Activated CD8-positive, alpha-beta memory T cell treated with anti-CD3 and anti-CD28 coated beads, Interleukin-2, amount 50 U/mL, for 48 hours (primary cell): ENCODE data around the gene UMAD1.
"Not testable (repeated sequence)": the region's sequence is repeated elsewhere in the genome, so short reads cannot be mapped to it uniquely, and the experiment has no call there.

ENCODE experiments used
- DNase-seq: peaks from one replicate; pipeline ENCODE4 v3.0.0-alpha.2; 2020

The UMAD1 gene

GRCh38 chr7:7805511-7806153 lies 165.1 kb downstream of the UMAD1 start:
- DNase-seq: no peak

- DNase-seq: no peak
Observed at GRCh38 chr7:7808156-7808555, 167.6 kb downstream of the UMAD1 start.

GRCh38 chr7:7808626-7809025 lies 168.1 kb downstream of the UMAD1 start:
- DNase-seq: no peak

GRCh38 chr7:7810380-7810779 lies 169.8 kb downstream of the UMAD1 start:
- no peak for DNase-seq

GRCh38 chr7:7810826-7811225 lies 170.3 kb downstream of the UMAD1 start:
- no peak for DNase-seq

- DNase-seq: no peak
Observed at GRCh38 chr7:7812112-7812511, 171.6 kb downstream of the UMAD1 start.

GRCh38 chr7:7815395-7815794 lies 174.8 kb downstream of the UMAD1 start:
- DNase-seq: no peak

- DNase-seq: no peak
Observed at GRCh38 chr7:7816084-7816483, 175.5 kb downstream of the UMAD1 start.

GRCh38 chr7:7816816-7817536 lies 176.4 kb downstream of the UMAD1 start:
- DNase-seq: no peak

- no peak for DNase-seq
Observed at GRCh38 chr7:7817748-7818147, 177.2 kb downstream of the UMAD1 start.

GRCh38 chr7:7818179-7818578 lies 177.6 kb downstream of the UMAD1 start:
- not testable (repeated sequence) for DNase-seq

- DNase-seq: no peak
Observed at GRCh38 chr7:7819442-7820247, 179.1 kb downstream of the UMAD1 start.

- no peak for DNase-seq
Observed at GRCh38 chr7:7820409-7820808, 179.9 kb downstream of the UMAD1 start.

GRCh38 chr7:7820939-7821338 lies 180.4 kb downstream of the UMAD1 start:
- DNase-seq: no peak

GRCh38 chr7:7821517-7821916 lies 181.0 kb downstream of the UMAD1 start:
- DNase-seq: no peak

- not testable (repeated sequence) for DNase-seq
Observed at GRCh38 chr7:7825294-7825693, 184.7 kb downstream of the UMAD1 start.

- no peak for DNase-seq
Observed at GRCh38 chr7:7829667-7830066, 189.1 kb downstream of the UMAD1 start.

GRCh38 chr7:7830122-7830878 lies 189.7 kb downstream of the UMAD1 start:
- DNase-seq: no peak

GRCh38 chr7:7832518-7832917 lies 192.0 kb downstream of the UMAD1 start:
- DNase-seq: no peak

GRCh38 chr7:7834761-7835160 lies 194.2 kb downstream of the UMAD1 start:
- no peak for DNase-seq

- DNase-seq: no peak
Observed at GRCh38 chr7:7841027-7841426, 200.5 kb downstream of the UMAD1 start.

- DNase-seq: no peak
Observed at GRCh38 chr7:7843240-7843639, 202.7 kb downstream of the UMAD1 start.

- DNase-seq: no peak
Observed at GRCh38 chr7:7843972-7844371, 203.4 kb downstream of the UMAD1 start.
